Measurements from ENCODE around the gene CCDC9. TPM values are rescaled to one million over a fixed set of nuclear protein-coding genes. Genes with fewer than 3 reads are reported as not detected.
A peak's percentile ranks its signal among the peaks of the same experiment; 100 is the strongest.

The CCDC9 gene
- total and polyA plus RNA-seq, 2 of the 13 experiments (the other 11 are each of a cell fraction or from before 2014, with no cell fraction given): 2.9 to 6.3 TPM

- TF ChIP-seq ZFP91 (CRISPR knock-in tag; IDR thresholded peaks at IDR 0.05; ENCODE audit: borderline replicate concordance): peak; percentile 54; the same call in 1 of the 2 replicates
- TF ChIP-seq ZFP41 (CRISPR knock-in tag; IDR thresholded peaks at IDR 0.05; ENCODE audit: borderline replicate concordance): no peak
- TF ChIP-seq FOSL2 (CRISPR knock-in tag; IDR thresholded peaks at IDR 0.05): peak; percentile 100
- peak; percentile 66 for TF ChIP-seq MAX (IDR thresholded peaks at IDR 0.05)
- TF ChIP-seq MATR3 (CRISPR knock-in tag; IDR thresholded peaks at IDR 0.05): no peak
- no peak for TF ChIP-seq ZNF160 (CRISPR knock-in tag; IDR thresholded peaks at IDR 0.05)
- TF ChIP-seq ZNF335 (CRISPR knock-in tag; IDR thresholded peaks at IDR 0.05): peak; percentile 86; the same call in 1 of the 2 replicates
- TF ChIP-seq ZMAT3 (CRISPR knock-in tag; conservative IDR thresholded peaks at IDR 0.05): no peak; the same call in 1 of the 2 replicates
- TF ChIP-seq ZFP37 (CRISPR knock-in tag; IDR thresholded peaks at IDR 0.05; ENCODE audit: borderline replicate concordance): no peak
- TF ChIP-seq ZNF883 (CRISPR knock-in tag; IDR thresholded peaks at IDR 0.05; ENCODE audit: not compliant biosample characterization): no peak
- TF ChIP-seq BRF2 (CRISPR knock-in tag; IDR thresholded peaks at IDR 0.05): no peak
- no peak for TF ChIP-seq ZNF790 (CRISPR knock-in tag; IDR thresholded peaks at IDR 0.05; ENCODE audit: borderline replicate concordance)
- peak; percentile 51; the same call in 1 of the 2 replicates for TF ChIP-seq MTA1 (CRISPR knock-in tag; IDR thresholded peaks at IDR 0.05; ENCODE audit: borderline replicate concordance)
- no peak for TF ChIP-seq PRMT3 (CRISPR knock-in tag; IDR thresholded peaks at IDR 0.05; ENCODE audit: borderline replicate concordance, low read depth)
- no peak for TF ChIP-seq ZXDC (CRISPR knock-in tag; IDR thresholded peaks at IDR 0.05)
- peak; percentile 56; the same call in 1 of the 2 replicates for TF ChIP-seq SAFB2 (CRISPR knock-in tag; IDR thresholded peaks at IDR 0.05; ENCODE audit: borderline replicate concordance, low read depth)
- TF ChIP-seq RFX1 (IDR thresholded peaks at IDR 0.05): no peak
- peak; percentile 100 for TF ChIP-seq ZNF652 (CRISPR knock-in tag; IDR thresholded peaks at IDR 0.05; ENCODE audit: borderline replicate concordance, low read depth)
- no peak for TF ChIP-seq CSRNP1 (CRISPR knock-in tag; IDR thresholded peaks at IDR 0.05)
- peak; percentile 77; the same call in 1 of the 2 replicates for TF ChIP-seq HMG20A (CRISPR knock-in tag; IDR thresholded peaks at IDR 0.05; ENCODE audit: borderline replicate concordance)
- TF ChIP-seq TSC22D2 (CRISPR knock-in tag; IDR thresholded peaks at IDR 0.05; ENCODE audit: borderline replicate concordance): no peak
- peak; percentile 81 for TF ChIP-seq ZKSCAN8 (CRISPR knock-in tag; IDR thresholded peaks at IDR 0.05; ENCODE audit: borderline replicate concordance)
- TF ChIP-seq ZMYM3 (CRISPR knock-in tag; IDR thresholded peaks at IDR 0.05): peak; percentile 85
These were observed 58.9 kb downstream of the CCDC9 start (continued) for GRCh38 chr19:47315125-47315821.
